Esophagus muscularis mucosa (tissue), 4 donors: Measurements from ENCODE around the gene KRTAP20-4.

Experiments
- EP300 ChIP-seq: sonication (generic); formaldehyde crosslinking; IDR thresholded peaks from one replicate; pipeline ENCODE4 v1.6.1; 2017; ENCODE audit warnings: antibody characterized with exemption
- POLR2A ChIP-seq: fragments of 450-650 bp; IDR thresholded peaks from one replicate; pipeline ENCODE4 v1.6.1; 2017; ENCODE audit warnings: antibody characterized with exemption, moderate library complexity, mild to moderate bottlenecking, low read depth
- POLR2AphosphoS5 ChIP-seq, 2 donors: sonication (generic); formaldehyde crosslinking; IDR thresholded peaks; one replicate each; pipeline ENCODE4 v1.6.1; 2017; ENCODE audit warnings: antibody characterized with exemption in 2 of 2
- TF ChIP-seq, protein P1 (sequence below), 3 experiments: fragments of 200-600 bp in 2 of 3; fragments of 450-650 bp in 1 of 3; sonication (generic) in 2 of 3; IDR thresholded peaks; one replicate each; pipeline ENCODE4 v1.5.1; 2017 to 2019; ENCODE audit warnings: antibody characterized with exemption in 3 of 3, mild to moderate bottlenecking in 2 of 3, moderate library complexity in 1 of 3

DNA sequence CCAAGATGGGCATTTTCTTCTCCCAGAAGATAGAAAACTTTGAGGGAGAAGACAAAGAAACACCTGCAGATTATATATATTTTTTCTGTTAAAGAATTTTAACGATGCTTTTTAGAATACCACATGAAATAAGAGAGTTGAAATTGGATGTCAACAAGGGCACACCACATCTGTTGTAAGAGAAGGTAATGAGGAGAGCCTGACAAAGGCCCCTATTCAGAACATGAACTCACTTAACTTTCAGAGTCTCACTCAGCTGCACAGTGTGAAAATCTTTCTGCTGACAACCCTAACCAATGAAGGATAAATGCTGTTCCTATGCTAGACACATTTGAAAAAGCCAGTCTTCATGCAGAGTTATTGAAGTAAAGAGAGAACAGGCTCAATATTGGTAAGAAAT, 37.6 kb upstream of the KRTAP20-4 start:
- TF ChIP-seq, protein P1, sequence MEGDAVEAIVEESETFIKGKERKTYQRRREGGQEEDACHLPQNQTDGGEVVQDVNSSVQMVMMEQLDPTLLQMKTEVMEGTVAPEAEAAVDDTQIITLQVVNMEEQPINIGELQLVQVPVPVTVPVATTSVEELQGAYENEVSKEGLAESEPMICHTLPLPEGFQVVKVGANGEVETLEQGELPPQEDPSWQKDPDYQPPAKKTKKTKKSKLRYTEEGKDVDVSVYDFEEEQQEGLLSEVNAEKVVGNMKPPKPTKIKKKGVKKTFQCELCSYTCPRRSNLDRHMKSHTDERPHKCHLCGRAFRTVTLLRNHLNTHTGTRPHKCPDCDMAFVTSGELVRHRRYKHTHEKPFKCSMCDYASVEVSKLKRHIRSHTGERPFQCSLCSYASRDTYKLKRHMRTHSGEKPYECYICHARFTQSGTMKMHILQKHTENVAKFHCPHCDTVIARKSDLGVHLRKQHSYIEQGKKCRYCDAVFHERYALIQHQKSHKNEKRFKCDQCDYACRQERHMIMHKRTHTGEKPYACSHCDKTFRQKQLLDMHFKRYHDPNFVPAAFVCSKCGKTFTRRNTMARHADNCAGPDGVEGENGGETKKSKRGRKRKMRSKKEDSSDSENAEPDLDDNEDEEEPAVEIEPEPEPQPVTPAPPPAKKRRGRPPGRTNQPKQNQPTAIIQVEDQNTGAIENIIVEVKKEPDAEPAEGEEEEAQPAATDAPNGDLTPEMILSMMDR (IDR thresholded peaks at IDR 0.05) = no peak
- TF ChIP-seq EP300 (no peak), POLR2AphosphoS5 (IDR thresholded peaks at IDR 0.05) (no peak), POLR2A (no peak)
